ENCODE data around the gene SLC29A1. TPM values are rescaled to one million over a fixed set of nuclear protein-coding genes. Genes with fewer than 3 reads are reported as not detected.

Gene SLC29A1
- total RNA-seq, 1 donor from 2014 or later = 17.3 TPM

DNA sequence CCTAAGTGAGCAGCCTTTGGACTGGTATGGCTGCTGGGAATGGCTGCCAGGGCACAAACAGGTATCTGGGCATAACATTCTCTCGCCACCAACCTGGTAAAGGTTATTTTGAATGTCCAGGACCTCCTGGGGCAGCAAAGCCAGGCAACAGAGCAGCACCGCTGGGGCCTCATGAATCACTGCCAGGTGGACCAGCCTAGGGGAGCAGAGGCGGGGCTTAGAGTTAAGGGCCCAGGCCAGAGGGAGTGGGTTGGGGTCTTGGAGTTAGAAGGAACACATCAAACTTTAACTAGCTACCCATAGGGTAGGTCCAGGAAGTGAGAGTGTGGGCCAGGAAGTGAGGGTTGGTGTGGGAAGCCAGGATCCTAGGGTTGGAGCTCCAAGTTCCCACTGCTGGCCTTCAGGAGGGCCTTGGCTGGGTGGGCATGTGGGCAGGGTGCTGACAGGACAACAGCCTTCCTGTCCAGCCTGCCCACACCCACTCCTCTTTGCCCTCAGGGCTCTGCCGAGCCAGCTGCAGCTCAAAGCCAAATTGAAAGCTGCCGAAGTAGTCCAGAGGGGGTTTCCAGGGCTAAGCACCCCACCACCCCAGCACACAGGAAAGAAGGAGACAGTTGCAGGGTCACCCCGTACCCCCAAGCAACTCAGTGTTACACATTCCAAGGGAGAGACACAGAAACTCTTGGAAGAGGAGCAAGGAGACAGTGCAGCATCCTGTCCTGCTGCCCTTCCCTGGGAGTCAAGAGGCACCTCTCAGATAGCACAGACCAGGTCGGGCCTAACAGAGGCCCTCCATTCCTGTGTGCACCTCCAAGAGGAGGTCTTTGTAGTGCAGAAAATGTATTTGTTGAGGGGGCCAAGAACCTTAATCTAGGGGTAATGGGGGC lies 39.3 kb downstream of the SLC29A1 start:
- POLR2A ChIA-PET = interaction anchor here (0.6 to 13.7 kb wide), 9 partner anchors 7 to 1810 kb away, joined by 3 to 549 read pairs (median 5); partner anchors contain the start of genes GTPBP2, HSP90AB1 and SLC35B2
- Mint-ChIP-seq H3K4me1 (peaks cover 83% of the 10 kb centered on the region), H3K9me3 (no peaks in the 10 kb centered on the region), H3K36me3 (ENCODE audit: low read depth) (peaks cover 71% of the 10 kb centered on the region), H3K27ac (peak overlapping the region; percentile 99), H3K27me3 (no peaks in the 10 kb centered on the region), H3K4me3 (peak overlapping the region; percentile 100)
- ATAC-seq (ENCODE audit: low read depth) = no peak
- DNase-seq = no peak
- TF ChIP-seq, protein P1, sequence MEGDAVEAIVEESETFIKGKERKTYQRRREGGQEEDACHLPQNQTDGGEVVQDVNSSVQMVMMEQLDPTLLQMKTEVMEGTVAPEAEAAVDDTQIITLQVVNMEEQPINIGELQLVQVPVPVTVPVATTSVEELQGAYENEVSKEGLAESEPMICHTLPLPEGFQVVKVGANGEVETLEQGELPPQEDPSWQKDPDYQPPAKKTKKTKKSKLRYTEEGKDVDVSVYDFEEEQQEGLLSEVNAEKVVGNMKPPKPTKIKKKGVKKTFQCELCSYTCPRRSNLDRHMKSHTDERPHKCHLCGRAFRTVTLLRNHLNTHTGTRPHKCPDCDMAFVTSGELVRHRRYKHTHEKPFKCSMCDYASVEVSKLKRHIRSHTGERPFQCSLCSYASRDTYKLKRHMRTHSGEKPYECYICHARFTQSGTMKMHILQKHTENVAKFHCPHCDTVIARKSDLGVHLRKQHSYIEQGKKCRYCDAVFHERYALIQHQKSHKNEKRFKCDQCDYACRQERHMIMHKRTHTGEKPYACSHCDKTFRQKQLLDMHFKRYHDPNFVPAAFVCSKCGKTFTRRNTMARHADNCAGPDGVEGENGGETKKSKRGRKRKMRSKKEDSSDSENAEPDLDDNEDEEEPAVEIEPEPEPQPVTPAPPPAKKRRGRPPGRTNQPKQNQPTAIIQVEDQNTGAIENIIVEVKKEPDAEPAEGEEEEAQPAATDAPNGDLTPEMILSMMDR (IDR thresholded peaks at IDR 0.05) = no peak
- CTCF ChIA-PET = interaction anchor here (0.9 to 3.2 kb wide), 7 partner anchors 8 to 166 kb away, joined by 3 to 12 read pairs (median 4); partner anchors contain the start of genes AARS2 and HSP90AB1
- intact Hi-C loops (cut with micrococcal nuclease) = loop anchor here (5.0 to 10.0 kb wide), 5 partner anchors 548 to 1698 kb away; partner anchors contain the start of genes GTPBP2, LRRC73, POLR1C and SRF

DNA sequence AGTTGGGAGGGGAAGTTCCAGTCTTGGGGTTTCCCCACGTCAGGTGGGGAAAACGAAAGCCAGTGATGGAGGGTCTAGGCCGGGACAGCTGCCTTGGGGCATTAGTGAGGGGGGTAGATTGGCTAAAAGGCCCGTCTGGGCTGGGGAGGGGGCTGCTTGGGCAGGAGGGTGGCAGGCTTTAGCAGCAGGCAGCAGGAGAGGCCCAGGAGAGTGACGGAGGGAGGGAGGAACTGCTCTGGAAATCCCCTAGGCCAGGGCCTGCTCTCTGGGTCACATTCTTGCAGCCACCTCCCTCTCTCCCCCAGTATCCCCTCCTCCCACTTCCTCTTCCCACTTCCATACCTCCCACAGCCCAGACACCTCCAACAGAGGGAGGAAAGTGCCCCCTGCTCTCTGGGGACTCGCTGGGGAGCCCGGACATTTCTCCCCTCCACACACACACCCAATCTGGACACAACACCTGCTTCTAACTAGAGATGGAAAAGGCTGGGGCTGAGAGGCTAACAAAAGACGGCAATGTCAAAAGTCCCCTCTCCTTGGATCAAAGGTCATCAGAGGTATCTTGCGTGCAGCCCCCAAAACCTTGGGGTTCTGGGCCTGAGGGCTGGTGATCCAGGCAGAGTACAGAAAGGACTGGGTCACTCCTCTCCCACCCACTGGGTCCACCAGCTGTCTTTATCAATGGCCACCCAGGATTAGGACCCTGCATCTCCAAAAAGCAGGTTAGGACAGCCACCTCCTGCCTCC lies 40.1 kb downstream of the SLC29A1 start:
- H3K9me3 Mint-ChIP-seq = no peaks in the 10 kb centered on the region
- H3K4me1 Mint-ChIP-seq = peaks cover 78% of the 10 kb centered on the region
- intact Hi-C loops (cut with micrococcal nuclease) = loop anchor here (1.0 to 10.0 kb wide), 8 partner anchors 17 to 1699 kb away; partner anchors contain the start of genes GTPBP2, LRRC73, MRPL14 and POLR1C
- CTCF ChIA-PET = interaction anchor here (0.9 to 3.2 kb wide), 7 partner anchors 9 to 91 kb away, joined by 3 to 12 read pairs (median 5); partner anchors contain the start of gene HSP90AB1
- peaks cover 63% of the 10 kb centered on the region for H3K36me3 Mint-ChIP-seq (ENCODE audit: low read depth)
- peak overlapping the region; percentile 99 for H3K27ac Mint-ChIP-seq
- TF ChIP-seq, protein P1 (IDR thresholded peaks at IDR 0.05) = no peak
- ATAC-seq (ENCODE audit: low read depth) = peak; percentile 3
- DNase-seq = peak; percentile 57
- POLR2A ChIA-PET = interaction anchor here (0.6 to 13.7 kb wide), 18 partner anchors 8 to 1518 kb away, joined by 3 to 549 read pairs (median 4); partner anchors contain the start of genes CDC5L, GTPBP2, HSP90AB1 and SLC29A1
- no peaks in the 10 kb centered on the region for H3K27me3 Mint-ChIP-seq
- H3K4me3 Mint-ChIP-seq = peak overlapping the region; percentile 100

DNA sequence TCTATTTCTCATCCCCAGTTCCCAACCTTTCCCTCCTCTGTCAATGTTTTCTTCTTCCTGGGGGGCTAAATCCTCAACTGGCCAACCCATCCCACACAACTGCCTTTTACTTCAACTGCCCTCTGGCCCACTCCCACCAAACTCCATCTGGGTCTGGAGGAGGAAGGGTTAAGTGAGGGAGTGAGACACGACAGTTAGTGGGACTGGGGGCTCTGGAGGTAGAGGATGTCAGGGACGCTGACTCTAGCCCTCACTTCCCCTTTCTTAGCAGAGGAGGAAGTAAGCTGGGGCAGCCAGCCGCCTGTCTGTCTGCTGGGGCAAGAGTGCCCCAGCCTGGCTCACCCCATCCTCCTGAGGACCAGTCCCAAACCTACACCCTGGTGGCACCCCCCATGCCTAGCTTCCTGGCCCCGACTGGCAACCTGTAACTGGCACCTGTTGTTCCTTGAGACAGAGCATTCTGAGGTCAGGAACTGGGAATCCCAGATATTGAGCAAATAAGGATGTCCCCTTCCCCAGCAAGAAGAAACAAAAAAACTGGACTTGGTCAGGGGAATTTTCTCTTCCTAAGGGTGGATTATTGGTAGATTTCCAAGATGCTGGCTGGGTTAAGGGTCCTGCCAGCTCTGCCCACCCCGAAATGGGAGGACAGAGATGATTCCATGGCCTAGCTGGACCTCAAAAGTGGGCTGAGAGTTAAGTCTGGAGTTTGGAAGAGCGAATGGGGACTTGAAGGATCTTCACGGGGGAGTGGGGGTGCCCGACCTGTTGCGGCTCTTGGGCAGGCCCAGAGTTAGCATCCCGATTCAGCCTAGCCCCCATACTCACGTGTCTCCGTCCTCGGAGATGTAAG lies 41.0 kb downstream of the SLC29A1 start:
- Mint-ChIP-seq H3K36me3 (ENCODE audit: low read depth) (peaks cover 54% of the 10 kb centered on the region), H3K27ac (peak overlapping the region; percentile 99), H3K9me3 (no peaks in the 10 kb centered on the region), H3K4me1 (peaks cover 77% of the 10 kb centered on the region), H3K4me3 (peak overlapping the region; percentile 100), H3K27me3 (no peaks in the 10 kb centered on the region)
- intact Hi-C loops (cut with micrococcal nuclease) = loop anchor here (1.0 to 10.0 kb wide), 12 partner anchors 7 to 1700 kb away; partner anchors contain the start of genes CDC5L, GTPBP2, LRRC73 and MRPL14
- ATAC-seq (ENCODE audit: low read depth) (peak; percentile 55), DNase-seq (peak; percentile 66)
- POLR2A ChIA-PET = interaction anchor here (0.6 to 13.7 kb wide), 19 partner anchors 9 to 1519 kb away, joined by 3 to 549 read pairs (median 4); partner anchors contain the start of genes CDC5L, GTPBP2, HSP90AB1 and RPL7L1
- CTCF ChIA-PET = interaction anchor here (0.9 to 3.2 kb wide), 8 partner anchors 10 to 95 kb away, joined by 3 to 12 read pairs (median 4); partner anchors contain the start of genes AARS2 and HSP90AB1
- TF ChIP-seq, protein P1 (IDR thresholded peaks at IDR 0.05) = no peak

DNA sequence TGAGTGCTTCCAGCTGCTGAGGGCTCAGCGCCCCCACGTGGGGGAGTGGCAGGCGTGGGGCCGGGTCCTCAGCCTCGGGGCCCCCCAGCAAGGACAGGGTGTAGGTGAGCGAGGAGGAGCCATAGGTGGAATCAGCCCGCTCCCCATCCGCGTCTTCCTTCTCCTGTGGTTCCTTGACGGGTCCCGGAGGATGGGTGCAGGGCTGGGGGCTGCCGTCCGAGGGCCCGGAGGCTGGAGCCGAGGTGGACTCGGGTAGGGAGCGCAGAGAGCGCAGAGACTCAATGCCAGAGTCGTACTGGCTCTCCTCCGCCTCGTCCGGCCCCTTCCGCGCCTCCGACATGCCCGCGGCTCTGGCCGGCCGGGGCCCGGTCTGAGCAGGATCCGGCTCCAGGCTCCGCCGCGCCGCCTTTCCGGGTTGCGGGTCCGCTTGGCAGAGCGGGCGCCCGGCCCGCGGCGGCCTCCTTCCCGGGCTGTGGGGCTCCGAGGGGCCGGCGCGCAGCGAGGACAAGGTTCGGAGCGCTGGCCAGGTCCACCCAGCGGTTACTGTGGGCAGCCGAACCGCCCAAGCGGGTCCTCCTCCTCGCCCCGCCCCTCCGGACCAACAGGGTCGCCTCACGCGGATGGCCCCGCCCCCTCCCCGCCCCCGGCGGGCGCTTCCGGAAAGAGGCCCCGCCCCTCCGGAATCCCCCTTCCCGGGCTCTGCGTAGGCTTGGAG lies 41.8 kb downstream of the SLC29A1 start, which contains the start of gene NFKBIE:
TSS of gene NFKBIE (minus strand) at position 545 of the 715 bp plus-strand sequence. CDS start at position 340, 205 bp downstream.
- peak; percentile 99 for DNase-seq
- peak; percentile 50 for ATAC-seq (ENCODE audit: low read depth)
- Mint-ChIP-seq H3K36me3 (ENCODE audit: low read depth) (peaks cover 47% of the 10 kb centered on the region), H3K27me3 (peaks cover 4% of the 10 kb centered on the region), H3K4me1 (peaks cover 77% of the 10 kb centered on the region), H3K4me3 (peak within 1 kb of the TSS; percentile 100), H3K9me3 (no peaks in the 10 kb centered on the region), H3K27ac (peak within 1 kb of the TSS; percentile 99)
- TF ChIP-seq, protein P1 (IDR thresholded peaks at IDR 0.05) = no peak
- CTCF ChIA-PET = interaction anchor here (1.1 to 3.2 kb wide), 7 partner anchors 11 to 92 kb away, joined by 3 to 12 read pairs (median 5); partner anchors contain the start of genes AARS2 and HSP90AB1
- POLR2A ChIA-PET = interaction anchor here (0.6 to 13.7 kb wide), 10 partner anchors 10 to 1385 kb away, joined by 3 to 549 read pairs (median 5); partner anchors contain the start of genes HSP90AB1, RPL7L1, SLC29A1 and SLC35B2
- intact Hi-C loops (cut with micrococcal nuclease) = loop anchor here (1.0 to 10.0 kb wide), 9 partner anchors 8 to 1700 kb away; partner anchors contain the start of genes CDC5L, LRRC73, MRPL14 and POLR1C

Measured in activated B cell treated with CpG ODN at 0.5 μM for 24 hours (primary cell).